Ascending aorta (tissue), 2 donors: Measurements from ENCODE around the gene ZNF385B. TPM values are rescaled to one million over a fixed set of nuclear protein-coding genes. Genes with fewer than 3 reads are reported as not detected.

Experiments used
- DNase-seq, 2 donors: peaks; one replicate each; pipeline ENCODE4 v3.0.0-alpha.2; 2019; ENCODE audit warnings: low spot score in 2 of 2
- H3K27ac ChIP-seq, 2 donors: fragments of 200-600 bp; sonication (generic); one replicate each; pipeline ENCODE4 v1.5.1; 2016 to 2017; ENCODE audit warnings: mild to moderate bottlenecking in 1 of 2
- H3K27me3 ChIP-seq: fragments of 200-600 bp; sonication (generic); one replicate; pipeline ENCODE4 v1.5.1; 2017
- H3K36me3 ChIP-seq, 2 donors: fragments of 200-600 bp; sonication (generic); one replicate each; pipeline ENCODE4 v1.5.1; 2016
- H3K4me1 ChIP-seq, 2 donors: fragments of 200-600 bp; sonication (generic); one replicate each; pipeline ENCODE4 v1.5.1; 2016 to 2017; ENCODE audit warnings: mild to moderate bottlenecking in 1 of 2
- H3K4me3 ChIP-seq, 2 donors: fragments of 200-600 bp; sonication (generic); one replicate each; pipeline ENCODE4 v1.5.1; 2016 to 2017; ENCODE audit warnings: mild to moderate bottlenecking in 1 of 2
- H3K9me3 ChIP-seq, 2 donors: fragments of 200-600 bp; sonication (generic); one replicate each; pipeline ENCODE4 v1.5.1; 2016
- CTCF ChIP-seq, 3 experiments: fragments of 200-600 bp in 2 of 3; fragments of 450-650 bp in 1 of 3; sonication (generic) in 2 of 3; IDR thresholded peaks; one replicate each; pipeline ENCODE4 v1.5.1; 2016 to 2019; ENCODE audit warnings: antibody characterized with exemption in 3 of 3, mild to moderate bottlenecking in 1 of 3, moderate library complexity in 1 of 3
- intact Hi-C: fragments of 100-400 bp; cut with DNase I; formaldehyde crosslinking; loops from one replicate; pipeline ENCODE4 v1.15.1; 2023
- total RNA-seq: library from RNA; depleted of rRNA; stranded (reverse); fragments of >200 nt; gene quantifications from one replicate; pipeline ENCODE4 v1.1.0, GENCODE V29; 2016

The ZNF385B gene
- total RNA-seq, 1 donor from 2014 or later = 0.21 TPM

GRCh38 chr2:179825494-179825893 is 35.9 kb downstream of the ZNF385B start:
- Histone ChIP-seq H3K36me3 (no peaks in the 10 kb centered on the region), H3K27ac (no peak overlapping the region), H3K9me3 (no peaks in the 10 kb centered on the region), H3K27me3 (no peaks in the 10 kb centered on the region), H3K4me1 (no peaks in the 10 kb centered on the region), H3K4me3 (no peak overlapping the region)
- intact Hi-C loops = no loop called here
- DNase-seq = no peak
- TF ChIP-seq CTCF (IDR thresholded peaks at IDR 0.05) = no peak

- H3K4me1 ChIP-seq = no peaks in the 10 kb centered on the region
- no peak for DNase-seq
- H3K9me3 ChIP-seq = no peaks in the 10 kb centered on the region
- H3K36me3 ChIP-seq = no peaks in the 10 kb centered on the region
- TF ChIP-seq CTCF (IDR thresholded peaks at IDR 0.05) = no peak
- H3K4me3 ChIP-seq = no peak overlapping the region
- intact Hi-C loops = no loop called here
- no peaks in the 10 kb centered on the region for H3K27me3 ChIP-seq
- H3K27ac ChIP-seq = no peak overlapping the region
Measured at GRCh38 chr2:179824961-179825360, 36.5 kb downstream of the ZNF385B start.

GRCh38 chr2:179822540-179822939 is 38.9 kb downstream of the ZNF385B start:
- Histone ChIP-seq H3K27me3 (no peaks in the 10 kb centered on the region), H3K4me3 (no peak overlapping the region), H3K36me3 (no peaks in the 10 kb centered on the region), H3K27ac (no peak overlapping the region), H3K4me1 (no peaks in the 10 kb centered on the region), H3K9me3 (no peaks in the 10 kb centered on the region)
- DNase-seq = no peak
- no peak for TF ChIP-seq CTCF (IDR thresholded peaks at IDR 0.05)
- intact Hi-C loops = no loop called here

GRCh38 chr2:179818546-179818945 is 42.9 kb downstream of the ZNF385B start:
- H3K27me3 ChIP-seq = no peaks in the 10 kb centered on the region
- H3K4me3 ChIP-seq = no peak overlapping the region
- H3K36me3 ChIP-seq = no peaks in the 10 kb centered on the region
- no peak for DNase-seq
- no peaks in the 10 kb centered on the region for H3K4me1 ChIP-seq
- H3K27ac ChIP-seq = no peak overlapping the region
- intact Hi-C loops = no loop called here
- no peaks in the 10 kb centered on the region for H3K9me3 ChIP-seq
- TF ChIP-seq CTCF (IDR thresholded peaks at IDR 0.05) = no peak

GRCh38 chr2:179817181-179817841 is 44.1 kb downstream of the ZNF385B start:
- Histone ChIP-seq H3K4me3 (no peak overlapping the region), H3K36me3 (no peaks in the 10 kb centered on the region), H3K9me3 (no peaks in the 10 kb centered on the region), H3K27me3 (no peaks in the 10 kb centered on the region), H3K4me1 (no peaks in the 10 kb centered on the region), H3K27ac (no peak overlapping the region)
- DNase-seq = no peak
- intact Hi-C loops = no loop called here
- no peak for TF ChIP-seq CTCF (IDR thresholded peaks at IDR 0.05)

- no peak overlapping the region for H3K27ac ChIP-seq
- DNase-seq = no peak
- intact Hi-C loops = no loop called here
- no peaks in the 10 kb centered on the region for H3K36me3 ChIP-seq
- no peaks in the 10 kb centered on the region for H3K9me3 ChIP-seq
- TF ChIP-seq CTCF (IDR thresholded peaks at IDR 0.05) = no peak
- H3K4me1 ChIP-seq = no peaks in the 10 kb centered on the region
- no peaks in the 10 kb centered on the region for H3K27me3 ChIP-seq
- H3K4me3 ChIP-seq = no peak overlapping the region
Measured at GRCh38 chr2:179814050-179814449, 47.4 kb downstream of the ZNF385B start.
